Measurements from ENCODE around the gene UNC93A.

The UNC93A gene

GRCh38 chr6:167298127-167298526 lies 7.0 kb downstream of the UNC93A start:
- TF ChIP-seq SNAI2 (CRISPR knock-in tag; IDR thresholded peaks at IDR 0.05), result no peak
- no peak for ATAC-seq

GRCh38 chr6:167299641-167300308 lies 8.7 kb downstream of the UNC93A start:
- TF ChIP-seq TOX (CRISPR knock-in tag; IDR thresholded peaks at IDR 0.05; ENCODE audit: borderline replicate concordance) (no peak), ESRRG (CRISPR knock-in tag; IDR thresholded peaks at IDR 0.05) (no peak), CSDC2 (CRISPR knock-in tag; IDR thresholded peaks at IDR 0.05) (no peak), CSRNP3 (CRISPR knock-in tag; IDR thresholded peaks at IDR 0.05) (no peak), ZFP30 (CRISPR knock-in tag; IDR thresholded peaks at IDR 0.05) (no peak)
- no peak for ATAC-seq

- TF ChIP-seq ZNF565 (CRISPR knock-in tag; conservative IDR thresholded peaks at IDR 0.05; ENCODE audit: low read depth) (no peak), BACH2 (CRISPR knock-in tag; IDR thresholded peaks at IDR 0.05; ENCODE audit: borderline replicate concordance) (no peak), GLIS3 (CRISPR knock-in tag; IDR thresholded peaks at IDR 0.05) (no peak), TCF4 (CRISPR knock-in tag; IDR thresholded peaks at IDR 0.05; ENCODE audit: borderline replicate concordance) (no peak), TOX (CRISPR knock-in tag; IDR thresholded peaks at IDR 0.05; ENCODE audit: borderline replicate concordance) (no peak), POU6F1 (CRISPR knock-in tag; IDR thresholded peaks at IDR 0.05; ENCODE audit: borderline replicate concordance, low read depth) (no peak), ARNTL (CRISPR knock-in tag; IDR thresholded peaks at IDR 0.05; ENCODE audit: borderline replicate concordance, low read depth) (no peak), OSR1 (CRISPR knock-in tag; IDR thresholded peaks at IDR 0.05) (no peak), SNAI2 (CRISPR knock-in tag; IDR thresholded peaks at IDR 0.05) (no peak), PPARA (CRISPR knock-in tag; IDR thresholded peaks at IDR 0.05; ENCODE audit: borderline replicate concordance) (no peak)
- TF ChIP-seq, protein P1, sequence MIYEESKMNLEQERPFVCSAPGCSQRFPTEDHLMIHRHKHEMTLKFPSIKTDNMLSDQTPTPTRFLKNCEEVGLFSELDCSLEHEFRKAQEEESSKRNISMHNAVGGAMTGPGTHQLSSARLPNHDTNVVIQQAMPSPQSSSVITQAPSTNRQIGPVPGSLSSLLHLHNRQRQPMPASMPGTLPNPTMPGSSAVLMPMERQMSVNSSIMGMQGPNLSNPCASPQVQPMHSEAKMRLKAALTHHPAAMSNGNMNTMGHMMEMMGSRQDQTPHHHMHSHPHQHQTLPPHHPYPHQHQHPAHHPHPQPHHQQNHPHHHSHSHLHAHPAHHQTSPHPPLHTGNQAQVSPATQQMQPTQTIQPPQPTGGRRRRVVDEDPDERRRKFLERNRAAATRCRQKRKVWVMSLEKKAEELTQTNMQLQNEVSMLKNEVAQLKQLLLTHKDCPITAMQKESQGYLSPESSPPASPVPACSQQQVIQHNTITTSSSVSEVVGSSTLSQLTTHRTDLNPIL (CRISPR knock-in tag; IDR thresholded peaks at IDR 0.05; ENCODE audit: low read depth), result no peak
- no peak for ATAC-seq
These were observed 10.0 kb downstream of the UNC93A start for GRCh38 chr6:167300902-167301777.

DNA sequence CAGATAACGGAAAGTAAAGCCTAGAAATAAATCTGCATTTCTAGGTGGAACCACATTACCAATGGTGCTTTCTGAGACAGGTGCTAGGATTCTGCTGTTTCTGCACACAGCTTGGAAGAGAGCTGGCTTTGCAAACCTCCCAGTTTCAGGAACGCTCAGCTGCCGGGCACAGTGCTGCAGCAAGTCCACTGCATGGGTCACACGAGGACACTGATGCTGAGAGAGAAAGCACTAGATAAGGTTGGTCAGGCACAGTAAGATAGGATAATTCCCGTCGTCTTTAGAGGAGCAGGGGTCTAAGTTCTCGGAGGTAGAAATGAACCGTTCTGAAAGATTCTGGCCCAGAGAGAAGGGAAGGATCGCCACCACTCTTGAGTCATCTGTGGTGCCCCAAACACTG lies 11.0 kb downstream of the UNC93A start:
- no peak for TF ChIP-seq OSR1 (CRISPR knock-in tag; IDR thresholded peaks at IDR 0.05)
- no peak for TF ChIP-seq POU6F1 (CRISPR knock-in tag; IDR thresholded peaks at IDR 0.05; ENCODE audit: borderline replicate concordance, low read depth)
- TF ChIP-seq, protein P2, sequence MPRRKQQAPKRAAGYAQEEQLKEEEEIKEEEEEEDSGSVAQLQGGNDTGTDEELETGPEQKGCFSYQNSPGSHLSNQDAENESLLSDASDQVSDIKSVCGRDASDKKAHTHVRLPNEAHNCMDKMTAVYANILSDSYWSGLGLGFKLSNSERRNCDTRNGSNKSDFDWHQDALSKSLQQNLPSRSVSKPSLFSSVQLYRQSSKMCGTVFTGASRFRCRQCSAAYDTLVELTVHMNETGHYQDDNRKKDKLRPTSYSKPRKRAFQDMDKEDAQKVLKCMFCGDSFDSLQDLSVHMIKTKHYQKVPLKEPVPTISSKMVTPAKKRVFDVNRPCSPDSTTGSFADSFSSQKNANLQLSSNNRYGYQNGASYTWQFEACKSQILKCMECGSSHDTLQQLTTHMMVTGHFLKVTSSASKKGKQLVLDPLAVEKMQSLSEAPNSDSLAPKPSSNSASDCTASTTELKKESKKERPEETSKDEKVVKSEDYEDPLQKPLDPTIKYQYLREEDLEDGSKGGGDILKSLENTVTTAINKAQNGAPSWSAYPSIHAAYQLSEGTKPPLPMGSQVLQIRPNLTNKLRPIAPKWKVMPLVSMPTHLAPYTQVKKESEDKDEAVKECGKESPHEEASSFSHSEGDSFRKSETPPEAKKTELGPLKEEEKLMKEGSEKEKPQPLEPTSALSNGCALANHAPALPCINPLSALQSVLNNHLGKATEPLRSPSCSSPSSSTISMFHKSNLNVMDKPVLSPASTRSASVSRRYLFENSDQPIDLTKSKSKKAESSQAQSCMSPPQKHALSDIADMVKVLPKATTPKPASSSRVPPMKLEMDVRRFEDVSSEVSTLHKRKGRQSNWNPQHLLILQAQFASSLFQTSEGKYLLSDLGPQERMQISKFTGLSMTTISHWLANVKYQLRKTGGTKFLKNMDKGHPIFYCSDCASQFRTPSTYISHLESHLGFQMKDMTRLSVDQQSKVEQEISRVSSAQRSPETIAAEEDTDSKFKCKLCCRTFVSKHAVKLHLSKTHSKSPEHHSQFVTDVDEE (CRISPR knock-in tag; IDR thresholded peaks at IDR 0.05), result no peak
- no peak for TF ChIP-seq GLIS3 (CRISPR knock-in tag; IDR thresholded peaks at IDR 0.05)

More for the DNA sequence above, 11.0 kb downstream of the UNC93A start:
- no peak for ATAC-seq

All from SK-N-SH treated with all-trans-retinoic acid at 6 μM for 48 hours (cell line).